CD14-positive monocyte (primary cell): ENCODE data around the gene RARS2. TPM values are rescaled to one million over a fixed set of nuclear protein-coding genes. Genes with fewer than 3 reads are reported as not detected.

ENCODE experiments used
- DNase-seq, 3 donors: peaks; one replicate each; pipeline ENCODE4 v3.0.0-alpha.2; 2011 to 2022
- H2AFZ ChIP-seq: 2 replicates; pipeline ENCODE4 v1.6.0; 2012; ENCODE audit warnings: mild to moderate bottlenecking, low read depth, low read length, inconsistent platforms; ENCODE audit not compliant: insufficient read depth, poor library complexity, severe bottlenecking
- H3K27ac ChIP-seq, 2 donors: 1 replicate in 1 of 2; 2 replicates in 1 of 2; pipeline ENCODE4 v1.5.1; 2012 to 2013; ENCODE audit warnings: low read length in 2 of 2, control low read depth in 1 of 2, inconsistent platforms in 1 of 2, low read depth in 1 of 2, mild to moderate bottlenecking in 1 of 2
- H3K27me3 ChIP-seq, 2 donors: one replicate each; pipeline versions ENCODE4 v1.6.0 to v1.6.1; 2011 to 2013; ENCODE audit warnings: low read length in 2 of 2; ENCODE audit not compliant: control insufficient read depth in 2 of 2, insufficient read depth in 2 of 2
- H3K36me3 ChIP-seq, 2 donors: replicated peaks in 1 of 2; 1 replicate in 1 of 2; 2 replicates in 1 of 2; pipeline versions ENCODE4 v1.5.1 to v1.6.1; 2012 to 2013; ENCODE audit warnings: low read length in 2 of 2, control low read depth in 1 of 2, inconsistent platforms in 1 of 2, mild to moderate bottlenecking in 1 of 2; ENCODE audit not compliant: insufficient read depth in 2 of 2, control insufficient read depth in 1 of 2
- H3K4me1 ChIP-seq, 2 donors: 1 replicate in 1 of 2; 2 replicates in 1 of 2; pipeline versions ENCODE4 v1.5.1 to v1.6.1; 2012 to 2013; ENCODE audit warnings: low read length in 2 of 2, control low read depth in 1 of 2, inconsistent platforms in 1 of 2, mild to moderate bottlenecking in 1 of 2, moderate library complexity in 1 of 2; ENCODE audit not compliant: insufficient read depth in 2 of 2, control insufficient read depth in 1 of 2
- H3K4me2 ChIP-seq: replicated peaks from 2 replicates; pipeline ENCODE3; 2012; ENCODE audit warnings: low read length, moderate library complexity, mild to moderate bottlenecking; ENCODE audit not compliant: poor library complexity, severe bottlenecking; ENCODE audit errors: extremely low read depth
- H3K4me3 ChIP-seq, 3 experiments: fragments of 200-600 bp in 1 of 3; sonication (generic) in 1 of 3; replicated peaks in 1 of 3; 1 replicate in 2 of 3; 2 replicates in 1 of 3; pipeline ENCODE4 v1.5.1; 2011 to 2013; ENCODE audit warnings: low read length in 3 of 3, mild to moderate bottlenecking in 3 of 3, control low read depth in 2 of 3, low read depth in 2 of 3, inconsistent platforms in 1 of 3, moderate library complexity in 1 of 3
- H3K79me2 ChIP-seq: 2 replicates; pipeline ENCODE4 v1.6.0; 2012; ENCODE audit warnings: mild to moderate bottlenecking, control low read depth, inconsistent platforms, low read length, moderate library complexity; ENCODE audit not compliant: insufficient read depth
- H3K9ac ChIP-seq: 2 replicates; pipeline ENCODE4 v1.6.0; 2017; ENCODE audit warnings: low read length, mild to moderate bottlenecking; ENCODE audit not compliant: insufficient read depth, poor library complexity, severe bottlenecking
- H3K9me3 ChIP-seq, 2 donors: replicated peaks in 1 of 2; 1 replicate in 1 of 2; 2 replicates in 1 of 2; pipeline versions ENCODE4 v1.5.1 to v1.6.1; 2012 to 2013; ENCODE audit warnings: low read length in 2 of 2, control low read depth in 1 of 2; ENCODE audit not compliant: control insufficient read depth in 1 of 2, insufficient read depth in 1 of 2
- H4K20me1 ChIP-seq: 2 replicates; pipeline ENCODE4 v1.6.0; 2012; ENCODE audit warnings: mild to moderate bottlenecking, low read length, control low read depth, moderate library complexity; ENCODE audit not compliant: insufficient read depth
- H3K27ac Mint-ChIP-seq, 7 donors: one replicate each; pipeline ENCODE4 v1.8.0; 2020; ENCODE audit warnings: mild to moderate bottlenecking in 7 of 7, mixed read lengths in 7 of 7, moderate library complexity in 6 of 7, inconsistent platforms in 2 of 7
- H3K27me3 Mint-ChIP-seq, 3 donors: one replicate each; pipeline ENCODE4 v1.8.0; 2021 to 2022; ENCODE audit warnings: low read depth in 3 of 3, mild to moderate bottlenecking in 3 of 3, mixed read lengths in 3 of 3, moderate library complexity in 3 of 3, inconsistent platforms in 1 of 3
- H3K36me3 Mint-ChIP-seq, 2 donors: one replicate each; pipeline ENCODE4 v1.8.0; 2020; ENCODE audit warnings: mixed read lengths in 2 of 2, inconsistent platforms in 1 of 2, mild to moderate bottlenecking in 1 of 2
- H3K4me1 Mint-ChIP-seq: one replicate; pipeline ENCODE4 v1.8.0; 2020; ENCODE audit warnings: mild to moderate bottlenecking, mixed read lengths
- H3K4me3 Mint-ChIP-seq, 2 donors: one replicate each; pipeline ENCODE4 v1.8.0; 2020; ENCODE audit warnings: mild to moderate bottlenecking in 2 of 2, mixed read lengths in 2 of 2, moderate library complexity in 1 of 2
- H3K9me3 Mint-ChIP-seq, 7 donors: one replicate each; pipeline ENCODE4 v1.8.0; 2020 to 2022; ENCODE audit warnings: mixed read lengths in 7 of 7, mild to moderate bottlenecking in 6 of 7, moderate library complexity in 6 of 7, inconsistent platforms in 2 of 7
- CTCF ChIP-seq: fragments of 200-600 bp; IDR thresholded peaks from one replicate; pipeline ENCODE4 v1.8.0; 2022; ENCODE audit warnings: antibody characterized with exemption, mild to moderate bottlenecking
- WGBS: methylation state at CpG from one replicate; pipeline ENCODE4 v1.1.5; 2013; ENCODE audit warnings: missing lambda C conversion rate; ENCODE audit not compliant: insufficient coverage; 5-methylcytosine and 5-hydroxymethylcytosine counted together
- intact Hi-C, 2 donors: fragments of 100-400 bp; cut with micrococcal nuclease; formaldehyde crosslinking; loops; one replicate each; pipeline versions ENCODE4 v1.15.0 to v1.15.1; 2023
- polyA plus RNA-seq, 3 donors: library from polyadenylated mRNA; depleted of rRNA in 1 of 3; unstranded in 2 of 3; stranded (reverse) in 1 of 3; fragments of 300-500 nt in 2 of 3; fragments of >200 nt in 1 of 3; fragmentation: Illumina TruSeq in 2 of 3; gene quantifications; 1 replicate in 2 of 3; 2 replicates in 1 of 3; pipeline ENCODE4 v1.2.3, GENCODE V29; 2012 to 2021

Gene RARS2
- polyA plus RNA-seq, 3 donors = 8.6 to 33.0 (median 27.3) TPM

- H3K27ac Mint-ChIP-seq = no peak overlapping the region
- WGBS = no CpG with 5 or more reads among the region's 4 CpGs
- H3K27ac ChIP-seq = no peak overlapping the region
These were observed 49.2 kb downstream of the RARS2 start for GRCh38 chr6:87540539-87540938.

GRCh38 chr6:87539554-87539953 lies 50.2 kb downstream of the RARS2 start:
- H3K4me2 ChIP-seq = no peak overlapping the region
- H3K9ac ChIP-seq = no peak overlapping the region
- peaks cover 4 to 14% (median 8%) of the 10 kb centered on the region in 7 donors for H3K9me3 Mint-ChIP-seq
- H3K4me3 Mint-ChIP-seq = no peak overlapping the region
- 100% methylated on average over 2 of the region's 6 CpGs for WGBS
- H3K27me3 ChIP-seq = no peaks in the 10 kb centered on the region
- peaks cover 38 to 57% of the 10 kb centered on the region in 2 donors for H3K36me3 ChIP-seq
- no peak overlapping the region for H2AFZ ChIP-seq
- no peak for TF ChIP-seq CTCF
- no peaks in the 10 kb centered on the region for H4K20me1 ChIP-seq
- peaks cover 3 to 12% of the 10 kb centered on the region in 2 donors for H3K4me1 ChIP-seq
- DNase-seq = no peak
- H3K27ac Mint-ChIP-seq = peak overlapping the region in 1 of 7 donors; percentile 14
- H3K4me3 ChIP-seq = no peak overlapping the region
- peaks cover 39 to 54% of the 10 kb centered on the region in 2 donors for H3K36me3 Mint-ChIP-seq
- H3K27me3 Mint-ChIP-seq = peaks cover 0 to 4% (median 0%) of the 10 kb centered on the region in 3 donors
- H3K27ac ChIP-seq = no peak overlapping the region
- H3K9me3 ChIP-seq = peaks cover 8 to 10% of the 10 kb centered on the region in 2 donors
- H3K79me2 ChIP-seq = no peaks in the 10 kb centered on the region
- intact Hi-C loops = no loop called here
- H3K4me1 Mint-ChIP-seq = peaks cover 10% of the 10 kb centered on the region

More at GRCh38 chr6:87540539-87540938, 49.2 kb downstream of the RARS2 start:
- Histone ChIP-seq H3K4me3 (no peak overlapping the region), H3K79me2 (no peaks in the 10 kb centered on the region), H3K27me3 (no peaks in the 10 kb centered on the region), H3K4me2 (no peak overlapping the region), H3K9me3 (peaks cover 8 to 10% of the 10 kb centered on the region in 2 donors), H2AFZ (no peak overlapping the region), H4K20me1 (no peaks in the 10 kb centered on the region), H3K4me1 (peaks cover 3 to 12% of the 10 kb centered on the region in 2 donors), H3K36me3 (peaks cover 36 to 63% of the 10 kb centered on the region in 2 donors), H3K9ac (no peak overlapping the region)
- peaks cover 0 to 4% (median 0%) of the 10 kb centered on the region in 3 donors for H3K27me3 Mint-ChIP-seq
- peaks cover 47 to 60% of the 10 kb centered on the region in 2 donors for H3K36me3 Mint-ChIP-seq
- peaks cover 4 to 14% (median 8%) of the 10 kb centered on the region in 7 donors for H3K9me3 Mint-ChIP-seq
- intact Hi-C loops = no loop called here
- no peak for DNase-seq
- H3K4me1 Mint-ChIP-seq = peaks cover 10% of the 10 kb centered on the region
- H3K4me3 Mint-ChIP-seq = no peak overlapping the region
- no peak for TF ChIP-seq CTCF
